ENCODE data around the gene MAP10. TPM values are rescaled to one million over a fixed set of nuclear protein-coding genes. Genes with fewer than 3 reads are reported as not detected.
"Not testable (repeated sequence)": the region's sequence is repeated elsewhere in the genome, so short reads cannot be mapped to it uniquely, and the experiment has no call there.

MAP10 gene
- total RNA-seq, 1 donor: 2.2 TPM

DNA sequence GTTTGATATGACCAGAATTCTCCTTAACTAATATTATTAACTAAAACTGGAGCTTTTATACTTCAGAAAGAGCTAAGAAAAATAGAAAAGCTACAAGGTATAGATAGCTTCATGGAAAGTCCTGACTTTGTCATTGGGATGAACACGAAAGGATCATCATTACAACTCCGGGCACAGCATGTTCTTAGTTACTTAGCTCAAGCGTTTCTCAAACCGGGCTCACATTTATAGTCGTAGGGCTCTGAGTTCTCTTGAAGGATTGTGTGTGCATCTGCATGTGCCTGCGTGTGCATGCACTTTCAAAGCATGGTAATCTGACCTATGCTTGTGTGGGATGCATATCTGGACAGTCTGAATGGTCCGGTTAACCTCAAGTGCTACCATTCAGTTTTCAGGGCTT lies 20.4 kb upstream of the MAP10 start:
- no peak for DNase-seq (ENCODE audit: low read depth)
- no peak overlapping the region for H3K4me3 ChIP-seq (ENCODE audit: low read depth, low read length)
- TF ChIP-seq CTCF (IDR thresholded peaks at IDR 0.05; ENCODE audit: insufficient read depth, low read depth, low read length): no peak

GRCh38 chr1:232785630-232786029 lies 19.6 kb upstream of the MAP10 start:
- H3K4me3 ChIP-seq (ENCODE audit: low read depth, low read length); DNase-seq (ENCODE audit: low read depth): not testable (repeated sequence)

DNA sequence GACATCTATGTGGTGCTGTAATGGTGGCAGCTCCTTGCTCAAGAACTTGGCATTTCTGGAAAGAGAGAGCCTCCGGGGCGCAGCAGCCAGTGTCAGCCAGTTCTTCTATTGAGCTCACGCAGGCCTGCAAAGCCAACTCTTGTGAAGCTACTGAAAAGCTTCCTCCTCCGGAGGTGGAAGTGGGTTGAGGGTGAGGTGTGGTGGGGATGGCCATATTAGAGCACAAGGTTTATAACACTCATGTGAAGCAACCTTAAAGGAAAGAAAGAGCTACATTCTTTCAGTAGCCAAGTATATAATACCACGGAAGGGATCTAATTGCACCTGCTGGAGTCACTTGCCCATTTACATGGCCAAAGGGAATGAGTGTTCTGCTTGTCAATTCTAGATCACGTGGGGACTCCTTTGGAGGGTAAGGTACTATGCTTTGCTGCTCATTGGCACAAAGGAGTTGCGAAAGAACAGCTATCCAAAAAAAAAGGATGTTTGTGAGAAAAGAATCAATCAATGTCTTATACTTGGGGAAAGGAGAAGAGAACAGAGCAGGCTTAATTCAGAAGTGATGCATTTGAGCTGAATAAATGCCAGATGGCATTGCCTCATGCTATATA lies 18.3 kb upstream of the MAP10 start:
- H3K4me3 ChIP-seq (ENCODE audit: low read depth, low read length): no peak overlapping the region
- DNase-seq (ENCODE audit: low read depth): no peak
- TF ChIP-seq CTCF (IDR thresholded peaks at IDR 0.05; ENCODE audit: insufficient read depth, low read depth, low read length): no peak

DNA sequence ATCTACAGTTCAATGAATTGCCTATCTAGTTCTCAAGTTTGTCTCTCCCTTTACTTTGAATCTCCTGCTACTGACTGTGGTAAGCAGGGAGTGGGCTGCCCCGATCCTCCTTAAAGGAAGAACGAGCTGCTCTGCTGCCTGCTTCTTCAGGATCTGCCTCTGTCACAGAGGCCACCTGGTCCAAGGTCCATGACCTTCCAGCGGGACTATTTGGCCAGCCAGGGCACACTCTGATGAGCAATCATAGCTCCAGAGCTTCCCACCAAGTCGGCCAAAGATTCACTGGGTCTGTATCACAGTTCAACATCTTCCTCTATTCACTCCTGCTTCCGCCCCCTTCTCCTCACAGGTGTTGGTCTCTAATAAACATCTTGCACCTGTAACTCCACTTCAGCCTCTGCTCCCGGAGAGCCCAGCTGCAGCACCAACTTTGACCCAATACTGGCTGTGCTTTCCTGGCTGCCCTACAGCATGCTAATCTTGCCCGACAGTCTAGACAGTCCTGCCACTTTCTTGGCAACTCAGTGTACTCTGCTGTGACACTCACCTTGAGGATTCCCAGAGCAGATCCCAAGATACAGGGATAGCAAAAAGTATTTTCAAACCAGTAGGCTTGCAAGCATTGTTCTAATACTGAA lies 16.9 kb upstream of the MAP10 start:
- no peak overlapping the region for H3K4me3 ChIP-seq (ENCODE audit: low read depth, low read length)
- no peak for DNase-seq (ENCODE audit: low read depth)
- TF ChIP-seq CTCF (IDR thresholded peaks at IDR 0.05; ENCODE audit: insufficient read depth, low read depth, low read length): no peak

DNA sequence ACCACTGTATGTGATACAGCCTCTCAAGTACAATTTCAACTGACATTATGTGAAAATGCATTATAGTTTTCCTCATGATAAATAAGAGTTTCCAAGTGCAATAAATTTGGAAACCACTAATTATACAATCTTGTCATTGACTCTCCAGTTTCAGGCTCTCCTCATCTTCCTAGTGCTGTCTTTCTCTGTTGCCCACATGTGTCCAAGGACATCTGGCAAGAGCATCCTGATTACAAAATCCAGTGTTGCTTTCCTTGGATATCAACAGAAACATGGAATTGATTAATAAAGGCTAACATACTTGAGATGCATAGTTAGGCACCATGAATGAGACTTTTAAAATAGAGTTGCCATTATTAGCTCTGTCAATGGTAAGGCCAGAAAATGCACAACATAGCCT lies 15.6 kb upstream of the MAP10 start:
- peak; percentile 31 for DNase-seq (ENCODE audit: low read depth)
- no peak for TF ChIP-seq CTCF (IDR thresholded peaks at IDR 0.05; ENCODE audit: insufficient read depth, low read depth, low read length)
- no peak overlapping the region for H3K4me3 ChIP-seq (ENCODE audit: low read depth, low read length)

DNA sequence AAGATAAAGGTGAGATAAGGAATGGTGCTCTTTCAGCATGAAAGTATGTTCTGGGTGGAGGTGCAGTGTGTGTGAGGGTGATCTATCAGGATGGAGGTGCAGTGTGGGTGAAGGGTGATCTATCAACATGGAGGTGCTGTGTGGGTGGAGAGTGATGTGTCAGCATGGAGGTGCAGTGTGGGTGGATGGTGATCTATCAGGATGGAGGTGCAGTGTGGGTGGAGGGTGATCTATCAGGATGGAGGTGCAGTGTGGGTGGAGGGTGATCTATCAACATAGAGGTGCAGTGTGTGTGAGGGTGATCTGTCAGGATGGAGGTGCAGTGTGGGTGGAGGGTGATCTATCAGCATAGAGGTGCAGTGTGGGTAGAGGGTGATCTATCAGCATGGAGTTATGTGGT lies 12.3 kb upstream of the MAP10 start:
- DNase-seq (ENCODE audit: low read depth): no peak
- no peak overlapping the region for H3K4me3 ChIP-seq (ENCODE audit: low read depth, low read length)
- TF ChIP-seq CTCF (IDR thresholded peaks at IDR 0.05; ENCODE audit: insufficient read depth, low read depth, low read length): no peak

- DNase-seq (ENCODE audit: low read depth): peak; percentile 86
- peak; percentile 23 for TF ChIP-seq CTCF (IDR thresholded peaks at IDR 0.05; ENCODE audit: insufficient read depth, low read depth, low read length)
- no peak overlapping the region for H3K4me3 ChIP-seq (ENCODE audit: low read depth, low read length)
These were observed 11.3 kb upstream of the MAP10 start for GRCh38 chr1:232793944-232794343.
